Ishikawa (cell line): ENCODE data around the gene CA10.

Source experiments
- CEBPB ChIP-seq: IDR thresholded peaks from 2 replicates; pipeline ENCODE4 v1.6.1; 2012
- CREB1 ChIP-seq: IDR thresholded peaks from 2 replicates; pipeline ENCODE4 v1.6.1; 2012; ENCODE audit warnings: low read depth
- EGR1 ChIP-seq: IDR thresholded peaks from 2 replicates; pipeline ENCODE4 v1.6.1; 2012
- EP300 ChIP-seq: IDR thresholded peaks from 2 replicates; pipeline ENCODE4 v1.6.1; 2012; ENCODE audit warnings: borderline replicate concordance
- FOXM1 ChIP-seq: IDR thresholded peaks from 2 replicates; pipeline ENCODE4 v1.6.1; 2012; ENCODE audit warnings: low read depth, borderline replicate concordance
- NFIC ChIP-seq: IDR thresholded peaks from 2 replicates; pipeline ENCODE4 v1.6.1; 2012
- RAD21 ChIP-seq: IDR thresholded peaks from 2 replicates; pipeline ENCODE4 v1.6.1; 2012; ENCODE audit warnings: low read depth
- TAF1 ChIP-seq: IDR thresholded peaks from 2 replicates; pipeline ENCODE4 v1.6.1; 2012; ENCODE audit warnings: low read depth, mild to moderate bottlenecking
- TCF12 ChIP-seq: IDR thresholded peaks from 2 replicates; pipeline ENCODE4 v1.6.1; 2012; ENCODE audit warnings: low read depth
- TEAD4 ChIP-seq: IDR thresholded peaks from 2 replicates; pipeline ENCODE4 v1.6.1; 2012
- YY1 ChIP-seq: IDR thresholded peaks from 2 replicates; pipeline ENCODE4 v1.6.1; 2012; ENCODE audit warnings: low read depth
- ZBTB7A ChIP-seq: IDR thresholded peaks from 2 replicates; pipeline ENCODE4 v1.6.1; 2012; ENCODE audit warnings: low read depth
- TF ChIP-seq, protein P1 (sequence below): IDR thresholded peaks from 2 replicates; pipeline ENCODE4 v1.6.1; 2012
- TF ChIP-seq, protein P2 (sequence below): IDR thresholded peaks from 2 replicates; pipeline ENCODE4 v1.6.1; 2012; ENCODE audit warnings: low read depth, mild to moderate bottlenecking
- TF ChIP-seq, protein P3 (sequence below): IDR thresholded peaks from 2 replicates; pipeline ENCODE4 v1.6.1; 2012

CA10 gene

DNA sequence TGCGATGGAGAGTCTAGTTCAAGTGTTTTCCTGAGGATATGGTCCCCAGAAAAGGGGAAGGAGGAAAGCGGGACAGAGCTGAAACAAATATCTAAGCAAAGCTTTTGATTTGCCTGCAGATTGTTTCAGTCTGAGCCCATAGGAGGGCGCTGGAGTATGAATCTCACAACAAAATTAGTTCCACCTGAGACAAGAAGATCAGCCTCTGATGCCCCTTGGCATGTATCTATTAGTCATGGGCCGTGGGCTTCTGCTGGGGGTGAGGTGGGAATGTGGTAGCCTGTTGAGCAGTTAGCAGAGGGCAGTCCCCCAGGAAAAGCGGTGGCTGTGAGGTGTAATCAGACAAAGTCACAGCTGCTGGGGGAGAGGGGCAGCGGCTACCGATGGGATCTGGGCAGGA, 446.9 kb downstream of the CA10 start:
- TF ChIP-seq, protein P1, sequence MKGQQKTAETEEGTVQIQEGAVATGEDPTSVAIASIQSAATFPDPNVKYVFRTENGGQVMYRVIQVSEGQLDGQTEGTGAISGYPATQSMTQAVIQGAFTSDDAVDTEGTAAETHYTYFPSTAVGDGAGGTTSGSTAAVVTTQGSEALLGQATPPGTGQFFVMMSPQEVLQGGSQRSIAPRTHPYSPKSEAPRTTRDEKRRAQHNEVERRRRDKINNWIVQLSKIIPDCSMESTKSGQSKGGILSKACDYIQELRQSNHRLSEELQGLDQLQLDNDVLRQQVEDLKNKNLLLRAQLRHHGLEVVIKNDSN = no peak
- TF ChIP-seq EGR1 (no peak), TCF12 (no peak), CEBPB (no peak), NFIC (no peak), ZBTB7A (no peak), EP300 (no peak), TEAD4 (no peak), CREB1 (no peak), TAF1 (no peak), RAD21 (no peak), YY1 (no peak), FOXM1 (no peak)
- TF ChIP-seq, protein P2, sequence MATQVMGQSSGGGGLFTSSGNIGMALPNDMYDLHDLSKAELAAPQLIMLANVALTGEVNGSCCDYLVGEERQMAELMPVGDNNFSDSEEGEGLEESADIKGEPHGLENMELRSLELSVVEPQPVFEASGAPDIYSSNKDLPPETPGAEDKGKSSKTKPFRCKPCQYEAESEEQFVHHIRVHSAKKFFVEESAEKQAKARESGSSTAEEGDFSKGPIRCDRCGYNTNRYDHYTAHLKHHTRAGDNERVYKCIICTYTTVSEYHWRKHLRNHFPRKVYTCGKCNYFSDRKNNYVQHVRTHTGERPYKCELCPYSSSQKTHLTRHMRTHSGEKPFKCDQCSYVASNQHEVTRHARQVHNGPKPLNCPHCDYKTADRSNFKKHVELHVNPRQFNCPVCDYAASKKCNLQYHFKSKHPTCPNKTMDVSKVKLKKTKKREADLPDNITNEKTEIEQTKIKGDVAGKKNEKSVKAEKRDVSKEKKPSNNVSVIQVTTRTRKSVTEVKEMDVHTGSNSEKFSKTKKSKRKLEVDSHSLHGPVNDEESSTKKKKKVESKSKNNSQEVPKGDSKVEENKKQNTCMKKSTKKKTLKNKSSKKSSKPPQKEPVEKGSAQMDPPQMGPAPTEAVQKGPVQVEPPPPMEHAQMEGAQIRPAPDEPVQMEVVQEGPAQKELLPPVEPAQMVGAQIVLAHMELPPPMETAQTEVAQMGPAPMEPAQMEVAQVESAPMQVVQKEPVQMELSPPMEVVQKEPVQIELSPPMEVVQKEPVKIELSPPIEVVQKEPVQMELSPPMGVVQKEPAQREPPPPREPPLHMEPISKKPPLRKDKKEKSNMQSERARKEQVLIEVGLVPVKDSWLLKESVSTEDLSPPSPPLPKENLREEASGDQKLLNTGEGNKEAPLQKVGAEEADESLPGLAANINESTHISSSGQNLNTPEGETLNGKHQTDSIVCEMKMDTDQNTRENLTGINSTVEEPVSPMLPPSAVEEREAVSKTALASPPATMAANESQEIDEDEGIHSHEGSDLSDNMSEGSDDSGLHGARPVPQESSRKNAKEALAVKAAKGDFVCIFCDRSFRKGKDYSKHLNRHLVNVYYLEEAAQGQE = no peak
- TF ChIP-seq, protein P3, sequence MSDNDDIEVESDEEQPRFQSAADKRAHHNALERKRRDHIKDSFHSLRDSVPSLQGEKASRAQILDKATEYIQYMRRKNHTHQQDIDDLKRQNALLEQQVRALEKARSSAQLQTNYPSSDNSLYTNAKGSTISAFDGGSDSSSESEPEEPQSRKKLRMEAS = no peak

DNA sequence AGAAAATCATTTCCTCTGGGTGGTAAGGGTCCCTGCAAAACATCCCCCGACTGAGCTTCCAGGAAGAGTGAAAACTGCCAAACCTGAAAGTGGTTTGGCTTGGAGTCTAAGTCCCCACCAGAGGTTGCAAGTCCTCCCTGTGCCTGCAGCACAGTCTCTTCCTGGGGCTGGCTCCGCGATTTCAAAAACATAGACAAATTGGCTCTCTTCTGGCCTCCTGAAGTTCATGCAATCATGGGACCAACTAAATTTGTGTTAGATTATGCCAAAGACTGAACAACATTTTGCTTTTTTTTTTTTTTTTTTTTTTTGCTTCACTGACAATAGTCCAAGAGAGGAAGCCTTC, 447.9 kb downstream of the CA10 start:
- no peak for TF ChIP-seq NFIC
- TF ChIP-seq RAD21 = no peak
- no peak for TF ChIP-seq YY1
- no peak for TF ChIP-seq CEBPB
- no peak for TF ChIP-seq FOXM1
- TF ChIP-seq CREB1 = no peak
- TF ChIP-seq TAF1 = no peak
- TF ChIP-seq EP300 = no peak
- TF ChIP-seq, protein P1 = no peak
- no peak for TF ChIP-seq TCF12
- no peak for TF ChIP-seq ZBTB7A
- TF ChIP-seq, protein P3 = no peak
- no peak for TF ChIP-seq EGR1
- TF ChIP-seq TEAD4 = no peak
- TF ChIP-seq, protein P2 = no peak

DNA sequence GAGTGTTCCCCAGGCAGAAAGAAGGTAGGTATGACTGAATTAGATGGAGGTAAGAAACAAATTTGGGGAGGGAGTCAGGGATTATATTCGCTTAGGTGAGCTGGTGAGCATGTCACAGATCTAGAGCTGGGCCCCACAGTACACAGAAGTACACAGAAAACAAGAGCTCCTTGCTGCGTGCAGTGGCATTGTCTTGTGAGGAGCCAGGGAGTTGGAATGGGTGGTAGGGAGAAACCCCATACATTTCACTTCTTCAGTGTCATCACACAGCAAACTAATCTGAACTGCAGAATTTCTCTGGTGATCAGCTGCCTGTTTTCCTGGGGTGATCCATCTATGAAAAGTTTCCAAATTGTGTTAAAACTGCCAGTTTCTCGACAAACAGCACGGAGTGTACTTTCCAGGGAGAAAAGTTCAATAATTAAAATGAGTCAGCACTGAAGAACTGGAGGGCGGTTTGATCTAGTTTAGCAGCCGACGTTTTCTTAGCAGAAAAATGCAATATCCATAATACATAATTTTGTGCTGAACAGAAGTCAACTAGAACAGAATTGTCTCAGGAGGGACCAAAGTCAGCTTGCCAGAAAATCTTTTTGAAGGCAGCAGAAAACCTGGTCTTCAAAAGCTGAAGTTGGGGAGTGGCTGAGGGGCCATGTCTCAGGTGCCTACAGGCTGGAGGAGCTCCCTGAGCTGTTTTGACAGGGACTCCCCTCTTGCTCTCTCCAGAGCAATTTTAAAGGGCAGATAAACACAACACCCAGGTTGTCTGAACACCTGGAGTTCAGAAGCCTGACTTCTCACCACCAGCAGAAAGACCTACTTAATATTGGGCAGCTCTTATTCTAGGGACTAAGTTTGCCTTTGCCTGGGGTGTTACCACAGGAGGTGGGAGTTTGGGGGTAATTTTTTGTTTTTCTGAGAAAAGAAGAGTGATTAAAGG, 448.6 kb downstream of the CA10 start:
- TF ChIP-seq TAF1 = no peak
- TF ChIP-seq ZBTB7A = no peak
- no peak for TF ChIP-seq FOXM1
- TF ChIP-seq EGR1 = no peak
- TF ChIP-seq, protein P2 = no peak
- no peak for TF ChIP-seq EP300
- TF ChIP-seq CREB1 = no peak
- TF ChIP-seq, protein P3 = no peak
- no peak for TF ChIP-seq NFIC
- TF ChIP-seq, protein P1 = no peak
- no peak for TF ChIP-seq TCF12
- TF ChIP-seq YY1 = no peak
- TF ChIP-seq CEBPB = no peak
- no peak for TF ChIP-seq RAD21
- TF ChIP-seq TEAD4 = no peak
